Measurements from ENCODE around the gene MCM9.

- TF ChIP-seq ZNF274 (IDR thresholded peaks at IDR 0.05; ENCODE audit: low read depth, low read length) (no peak), YY1 (IDR thresholded peaks at IDR 0.05; ENCODE audit: insufficient read depth, insufficient read length) (no peak), SUZ12 (IDR thresholded peaks at IDR 0.05; ENCODE audit: extremely low read depth, insufficient read depth, insufficient read length) (no peak)
Observed at GRCh38 chr6:118899948-118900347, 35.0 kb downstream of the MCM9 start.
